Fibroblast of skin of right biceps (primary cell): ENCODE results near the gene P2RX4.
"Not testable (repeated sequence)": the region's sequence is repeated elsewhere in the genome, so short reads cannot be mapped to it uniquely, and the experiment has no call there.

Experiments
- DNase-seq: peaks from one replicate; pipeline ENCODE4 v3.0.0-alpha.2; 2013

P2RX4 gene

GRCh38 chr12:121245951-121246350 lies 36.0 kb downstream of the P2RX4 start:
- no peak for DNase-seq

- DNase-seq: no peak
Measured at GRCh38 chr12:121246893-121247557, 37.1 kb downstream of the P2RX4 start.

DNA sequence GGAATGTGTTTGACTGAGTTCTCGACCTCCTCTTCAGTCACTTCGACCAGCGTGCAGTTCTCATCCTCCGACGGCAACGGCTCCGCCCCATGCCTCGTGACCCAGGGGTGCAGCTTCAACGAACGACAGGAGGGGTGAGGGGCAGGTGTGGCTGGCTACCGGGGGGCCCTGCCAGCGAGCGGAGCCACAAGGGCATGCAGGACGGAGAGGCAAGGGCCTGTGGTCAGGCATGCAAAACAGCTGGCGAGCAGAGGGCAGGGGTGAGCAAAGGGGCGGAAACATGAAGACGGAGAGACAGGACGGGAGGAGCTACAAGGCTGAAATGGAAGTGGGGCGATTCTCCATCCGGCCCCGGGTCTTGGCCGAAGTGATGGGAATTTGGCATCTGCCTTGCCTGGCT lies 38.7 kb downstream of the P2RX4 start:
- no peak for DNase-seq

DNA sequence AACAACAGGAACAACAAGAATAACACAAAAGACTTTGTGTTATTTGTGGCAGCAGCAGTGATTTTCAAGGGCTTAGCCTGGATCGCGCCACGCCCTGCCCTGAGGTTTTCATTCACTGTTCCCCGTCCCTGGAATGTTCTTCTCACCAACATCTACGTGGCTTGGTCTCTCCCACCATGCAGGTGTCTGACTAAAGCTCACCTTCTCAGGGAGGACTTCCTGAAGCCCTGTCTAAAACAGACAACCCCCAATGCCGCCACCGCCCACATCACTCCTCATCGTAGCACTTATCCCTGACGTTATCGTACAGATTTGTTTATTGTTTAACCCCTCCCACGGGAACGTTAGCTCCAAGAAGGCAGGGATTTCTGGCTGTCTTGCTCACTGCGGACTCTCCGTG lies 40.4 kb downstream of the P2RX4 start:
- DNase-seq: no peak

DNA sequence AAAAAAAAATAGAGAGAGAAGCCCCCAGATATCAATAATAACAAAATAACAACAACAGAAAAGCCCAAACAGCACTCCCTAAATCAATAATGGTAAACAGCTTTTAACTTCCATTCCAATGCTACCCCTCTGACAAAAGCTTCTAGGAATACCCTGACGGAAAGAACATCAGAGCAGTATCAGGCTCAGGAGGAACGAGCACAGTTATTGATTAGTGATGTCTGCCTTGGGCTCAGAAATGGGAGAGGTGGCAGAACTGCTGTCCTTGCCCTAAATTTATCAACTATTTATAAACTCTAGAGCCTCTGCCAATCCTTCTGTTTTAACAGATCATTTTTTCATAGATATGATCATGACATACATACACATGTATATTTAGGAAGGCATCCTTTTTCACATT lies 41.9 kb downstream of the P2RX4 start:
- DNase-seq: no peak

DNA sequence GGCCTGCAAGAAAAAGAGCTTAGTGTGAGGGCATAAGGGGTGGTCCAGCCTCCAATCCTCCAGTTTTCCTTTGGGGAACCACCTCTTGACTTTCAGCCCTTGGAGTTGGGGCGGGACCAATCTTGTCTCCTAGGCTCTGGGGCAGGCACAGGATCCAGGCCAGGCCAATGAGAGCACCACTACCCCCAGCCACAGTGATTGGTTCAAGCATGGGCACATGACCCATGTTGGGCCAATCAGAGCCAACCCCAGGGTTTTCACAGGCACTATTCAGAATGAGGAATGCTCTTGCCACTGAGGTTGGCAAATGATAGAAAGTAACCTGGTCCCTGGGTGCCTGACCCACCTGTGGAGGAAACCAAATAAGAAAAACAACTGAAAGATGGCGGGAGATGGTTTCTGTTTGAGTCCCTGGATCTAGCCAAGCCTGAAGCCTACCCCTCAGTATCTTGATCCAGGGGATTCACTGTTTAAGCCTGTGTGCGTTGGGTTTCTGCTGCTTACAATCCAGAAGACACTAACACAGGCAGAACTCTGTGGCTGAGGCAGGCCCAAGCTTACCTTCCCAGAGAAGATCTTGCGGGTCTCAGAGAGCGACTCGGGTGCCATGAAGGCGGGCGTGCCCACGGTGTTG lies 42.9 kb downstream of the P2RX4 start:
- DNase-seq: no peak

- DNase-seq: no peak
Measured at GRCh38 chr12:121253638-121254335, 43.9 kb downstream of the P2RX4 start.

DNA sequence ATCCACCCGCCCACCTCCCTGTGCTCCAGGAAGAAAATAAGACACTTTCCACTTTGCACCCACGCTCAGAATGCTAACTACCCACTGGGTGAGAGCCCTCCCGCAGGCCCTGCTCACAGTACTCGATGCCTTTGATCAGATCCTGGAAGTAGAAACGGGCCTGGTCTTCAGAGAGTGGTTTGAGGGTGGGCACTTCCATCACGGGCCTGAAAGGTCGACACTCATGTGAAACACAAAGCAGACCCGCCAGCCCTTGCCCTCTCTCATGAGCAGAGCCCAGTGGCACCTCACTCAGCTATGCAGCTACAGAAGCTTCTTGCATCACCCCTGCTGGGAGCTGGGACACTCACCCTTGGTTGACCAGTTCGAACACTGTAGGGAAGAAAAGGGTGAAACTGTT lies 45.5 kb downstream of the P2RX4 start:
- no peak for DNase-seq

- DNase-seq: not testable (repeated sequence)
Measured at GRCh38 chr12:121257704-121258449, 47.9 kb downstream of the P2RX4 start.

DNA sequence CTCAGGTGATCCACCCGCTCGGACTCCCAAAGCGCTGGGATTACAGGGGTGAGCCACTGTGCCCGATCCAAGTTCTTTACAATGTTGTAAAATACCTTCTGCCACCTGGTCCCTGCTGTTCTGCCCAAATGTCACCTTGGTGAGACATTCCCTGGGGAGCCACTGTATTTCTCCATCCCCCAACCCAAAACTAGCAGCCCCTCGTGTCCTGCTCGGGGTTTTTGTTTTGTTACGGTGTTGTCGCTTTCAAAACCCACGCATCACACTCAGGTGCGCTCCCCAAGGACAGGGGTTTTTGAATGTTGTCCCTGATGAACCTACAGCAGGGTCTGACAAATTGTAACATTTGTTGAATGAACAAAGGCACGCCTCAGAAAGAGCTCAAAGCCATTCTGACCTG lies 49.1 kb downstream of the P2RX4 start:
- DNase-seq: no peak

DNA sequence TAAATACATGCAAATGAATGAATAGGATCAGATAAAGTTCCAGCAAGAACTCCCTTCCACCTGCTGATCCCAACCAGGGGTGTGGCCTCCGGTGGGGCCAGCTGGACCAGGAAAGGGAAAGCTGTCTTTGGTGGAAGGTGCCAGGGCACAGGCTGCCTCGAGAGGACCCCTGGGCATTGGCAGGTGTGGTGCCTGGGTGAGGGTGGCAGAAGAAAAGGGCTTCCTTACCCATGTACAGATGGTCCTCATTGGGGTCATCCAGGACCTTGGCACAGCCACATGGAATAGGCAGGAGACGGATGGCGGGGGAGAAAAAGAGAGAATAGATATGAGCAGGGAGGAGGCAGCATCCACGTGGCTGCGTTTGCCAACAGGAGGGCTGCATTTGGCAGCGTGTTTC lies 50.2 kb downstream of the P2RX4 start:
- no peak for DNase-seq

- DNase-seq: no peak
Measured at GRCh38 chr12:121261398-121261797, 51.5 kb downstream of the P2RX4 start.

- DNase-seq: no peak
Measured at GRCh38 chr12:121263206-121263935, 53.4 kb downstream of the P2RX4 start.

GRCh38 chr12:121264135-121264534 lies 54.2 kb downstream of the P2RX4 start:
- no peak for DNase-seq

- no peak for DNase-seq
Measured at GRCh38 chr12:121264951-121265515, 55.1 kb downstream of the P2RX4 start.

GRCh38 chr12:121267822-121268221 lies 57.9 kb downstream of the P2RX4 start:
- DNase-seq: no peak

DNA sequence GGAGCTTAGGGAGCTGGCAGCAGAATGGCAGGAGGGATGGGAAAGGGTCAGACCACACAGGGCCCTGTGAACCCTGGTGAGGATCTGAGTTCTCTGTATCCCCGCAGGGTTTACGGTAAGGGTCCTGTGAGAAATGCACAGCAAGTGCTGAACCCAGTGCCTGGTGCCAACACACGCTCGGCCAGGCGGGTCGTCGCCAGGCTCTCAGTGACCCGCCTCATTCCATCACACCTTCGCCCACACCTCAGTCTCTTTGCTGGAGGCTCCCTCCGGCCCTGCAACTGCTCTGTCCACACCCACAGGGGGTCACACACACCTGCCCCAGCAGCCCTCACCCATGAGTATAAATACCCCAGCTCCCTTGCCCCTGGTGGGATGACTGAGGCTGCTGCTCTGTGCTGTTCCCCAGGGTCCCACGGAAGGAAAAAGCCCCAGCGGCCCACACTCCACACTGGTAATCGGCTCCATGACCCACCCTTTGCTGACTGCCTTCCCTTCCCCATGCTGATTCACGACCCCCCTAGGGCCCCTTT lies 63.5 kb downstream of the P2RX4 start:
- DNase-seq: no peak

GRCh38 chr12:121274036-121274763 lies 64.3 kb downstream of the P2RX4 start:
- no peak for DNase-seq

GRCh38 chr12:121277374-121277759 lies 67.4 kb downstream of the P2RX4 start:
- DNase-seq: no peak

GRCh38 chr12:121278169-121279070 lies 68.5 kb downstream of the P2RX4 start:
- DNase-seq: no peak

GRCh38 chr12:121279071-121279375 lies 69.1 kb downstream of the P2RX4 start:
- no peak for DNase-seq
